HG02840 (cell line): ENCODE data around the gene ASB16.
A peak's percentile ranks its signal among the peaks of the same experiment; 100 is the strongest.
"Not testable (repeated sequence)": the region's sequence is repeated elsewhere in the genome, so short reads cannot be mapped to it uniquely, and the experiment has no call there.

Source experiments
- ATAC-seq: cut with Tn5 transposase; IDR thresholded peaks from one replicate; pipeline ENCODE4 v1.9.1; 2021; ENCODE audit warnings: mild to moderate bottlenecking, moderate library complexity, moderate number of reproducible peaks; ENCODE audit not compliant: unreplicated experiment, low FRiP score

Gene ASB16

GRCh38 chr17:44170499-44171201 is at the start of gene ASB16:
ASB16 (plus strand) TSS chr17:44170704; CDS start chr17:44170790, 86 bp downstream.
- ATAC-seq, result no peak

DNA sequence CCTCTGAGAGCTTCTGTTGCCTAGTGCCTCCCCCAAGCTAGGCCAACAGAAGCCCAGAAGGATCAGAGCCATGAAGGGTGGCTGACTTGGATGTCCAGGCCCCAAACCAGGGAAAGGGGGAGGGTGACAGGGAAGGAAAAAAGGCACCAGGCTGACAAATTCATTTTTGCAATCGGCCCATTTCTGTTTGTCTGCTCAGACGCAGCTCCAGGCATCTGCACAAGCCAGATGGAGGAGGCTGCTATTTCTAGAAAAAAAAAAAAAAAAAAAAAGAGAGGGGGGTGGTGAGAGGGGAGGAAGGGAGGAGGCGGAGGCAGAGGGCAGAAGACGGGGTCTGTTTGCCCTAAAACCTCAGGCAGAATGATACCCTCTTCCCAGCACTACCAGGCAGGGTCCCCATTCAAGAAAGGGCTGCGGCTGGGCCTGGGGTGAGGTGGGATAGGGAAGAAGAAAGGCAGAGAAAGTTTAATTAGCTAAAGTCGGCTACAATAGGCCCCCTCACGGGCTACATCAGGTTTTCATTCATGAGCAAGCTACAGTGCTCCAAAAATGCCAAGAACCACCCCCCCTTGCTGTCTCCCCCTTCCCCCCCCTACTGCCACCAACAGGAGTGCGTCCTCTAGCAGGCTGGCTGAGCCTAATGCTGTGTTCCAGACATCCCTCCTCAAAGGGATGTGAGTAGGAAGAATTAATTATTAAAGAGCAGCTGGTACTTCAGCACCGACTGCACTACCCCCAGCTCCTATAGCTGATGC is 49.5 kb upstream of the ASB16 start:
- no peak for ATAC-seq

GRCh38 chr17:44121997-44122815 is 48.3 kb upstream of the ASB16 start:
- ATAC-seq, result no peak

DNA sequence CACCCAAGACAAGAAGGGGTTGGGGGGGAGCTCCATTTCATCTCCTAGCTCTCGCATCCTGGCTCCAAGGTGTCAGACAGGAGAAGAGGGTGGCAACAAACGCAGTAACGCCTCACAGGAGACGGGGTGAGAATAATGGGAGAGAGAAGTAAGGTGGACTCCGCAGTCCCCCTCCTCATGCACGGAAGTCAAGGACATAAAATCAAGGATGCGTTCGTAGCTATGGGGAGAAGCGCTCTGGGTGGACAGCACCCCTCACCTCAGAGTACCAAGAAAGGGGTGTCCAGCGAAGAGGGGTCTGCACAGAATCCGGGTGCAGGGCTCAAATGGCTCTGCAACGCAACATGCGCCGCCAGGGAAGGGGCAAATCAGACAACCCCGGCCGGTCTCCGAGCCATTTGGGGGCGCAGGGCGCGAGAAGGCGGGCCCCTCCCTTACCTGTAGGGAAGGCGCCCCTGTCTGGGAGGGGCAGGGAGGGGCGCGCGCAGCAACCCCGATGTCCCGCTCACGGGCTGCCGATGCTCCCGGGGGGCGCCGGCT is 47.6 kb upstream of the ASB16 start:
- peak; percentile 25 for ATAC-seq

DNA sequence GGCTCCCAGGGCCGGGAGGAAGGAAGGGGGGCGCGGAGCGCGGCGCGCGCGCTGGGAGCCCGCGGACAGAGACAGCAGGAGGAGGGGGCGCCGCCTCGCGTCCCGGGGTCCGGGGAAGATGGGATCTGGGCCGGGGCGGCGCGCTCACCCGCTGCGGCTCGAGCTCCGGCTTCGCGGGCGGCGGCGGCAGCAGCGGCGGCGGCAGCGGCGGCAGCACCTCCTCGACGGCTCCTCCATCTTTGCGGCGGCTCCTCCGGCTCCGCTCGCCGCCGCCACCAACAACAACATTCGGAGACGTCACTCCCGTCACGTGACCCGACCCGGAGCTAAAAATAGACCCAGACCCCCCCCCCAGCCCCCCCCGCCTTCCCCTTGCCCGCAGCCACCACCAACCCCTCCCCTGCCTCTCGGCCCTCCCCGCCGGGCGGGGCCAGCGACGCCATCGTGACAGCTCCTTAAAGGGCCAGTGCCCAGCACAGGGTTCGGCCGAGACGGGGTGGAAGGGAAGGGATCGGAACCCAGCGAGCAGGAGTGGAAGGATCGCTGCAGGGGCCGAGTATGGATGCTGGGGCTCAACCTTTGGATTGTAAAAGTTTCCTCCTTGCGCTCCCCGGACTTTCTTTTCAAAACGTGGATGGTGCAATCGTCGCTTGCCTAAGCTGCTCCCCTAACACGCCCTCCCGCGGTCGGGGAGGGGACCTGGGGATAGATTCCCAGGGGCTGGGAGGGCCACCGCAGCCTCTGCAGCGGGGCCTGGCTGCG is 47.0 kb upstream of the ASB16 start, which contains the start of gene HDAC5:
TSS of gene HDAC5 (minus strand) at position 286 of the 762 bp plus-strand sequence. CDS start 6,126 bp downstream, outside the sequence.
- ATAC-seq, result peak; percentile 92

DNA sequence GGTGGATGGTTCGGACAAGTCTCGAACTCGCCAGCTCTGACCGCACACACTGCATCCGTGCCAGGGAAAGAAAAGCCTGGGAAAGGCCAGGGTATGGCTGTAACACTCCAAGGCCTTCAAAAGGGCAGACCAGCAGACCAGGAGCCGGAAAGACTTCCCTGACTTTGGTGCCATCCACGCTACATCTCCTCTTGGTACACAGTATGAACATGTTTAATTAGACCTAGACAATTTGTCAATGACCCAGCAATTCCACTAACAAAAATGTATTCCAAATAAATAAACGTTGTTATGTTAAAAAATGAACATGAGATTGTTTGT is 46.4 kb upstream of the ASB16 start:
- ATAC-seq, result no peak

GRCh38 chr17:44128383-44128782 is 42.1 kb upstream of the ASB16 start:
- no peak for ATAC-seq

DNA sequence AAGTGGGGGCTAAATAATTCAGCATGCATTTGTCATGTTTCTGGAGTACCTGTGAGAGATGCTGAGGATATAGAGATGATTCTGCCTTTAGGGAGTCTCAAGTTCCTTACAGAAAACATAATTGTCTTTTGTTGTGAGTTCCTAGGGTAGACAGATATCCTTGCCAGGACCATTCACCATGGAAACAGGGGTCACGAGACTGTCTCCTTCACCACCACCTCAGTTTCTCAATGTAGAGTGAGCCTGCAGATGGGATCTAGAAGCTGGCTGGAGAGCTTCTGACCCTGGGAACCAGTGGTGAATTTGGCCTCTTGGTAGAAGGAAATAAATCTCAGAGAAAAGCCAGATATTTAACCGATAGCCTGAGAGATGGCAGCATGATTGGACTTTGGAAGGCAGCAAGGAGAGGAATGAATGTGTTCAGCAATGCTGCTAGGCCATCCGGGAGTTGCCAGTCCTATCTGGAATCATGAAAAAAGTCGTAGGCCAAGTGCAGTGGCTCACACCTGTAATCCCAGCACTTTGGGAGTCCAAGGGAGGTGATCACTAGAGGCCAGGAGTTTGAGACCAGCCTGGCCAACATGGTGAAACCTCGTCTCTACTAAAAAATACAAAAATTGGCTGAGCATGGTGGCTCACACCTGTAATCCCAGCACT is 39.7 kb upstream of the ASB16 start:
- ATAC-seq, result no peak

- not testable (repeated sequence) for ATAC-seq
Observed at GRCh38 chr17:44131372-44131771, 39.1 kb upstream of the ASB16 start.

- no peak for ATAC-seq
Observed at GRCh38 chr17:44132275-44132821, 38.2 kb upstream of the ASB16 start.

- no peak for ATAC-seq
Observed at GRCh38 chr17:44133918-44134476, 36.5 kb upstream of the ASB16 start.

GRCh38 chr17:44134752-44135568 is 35.5 kb upstream of the ASB16 start:
- ATAC-seq, result no peak

DNA sequence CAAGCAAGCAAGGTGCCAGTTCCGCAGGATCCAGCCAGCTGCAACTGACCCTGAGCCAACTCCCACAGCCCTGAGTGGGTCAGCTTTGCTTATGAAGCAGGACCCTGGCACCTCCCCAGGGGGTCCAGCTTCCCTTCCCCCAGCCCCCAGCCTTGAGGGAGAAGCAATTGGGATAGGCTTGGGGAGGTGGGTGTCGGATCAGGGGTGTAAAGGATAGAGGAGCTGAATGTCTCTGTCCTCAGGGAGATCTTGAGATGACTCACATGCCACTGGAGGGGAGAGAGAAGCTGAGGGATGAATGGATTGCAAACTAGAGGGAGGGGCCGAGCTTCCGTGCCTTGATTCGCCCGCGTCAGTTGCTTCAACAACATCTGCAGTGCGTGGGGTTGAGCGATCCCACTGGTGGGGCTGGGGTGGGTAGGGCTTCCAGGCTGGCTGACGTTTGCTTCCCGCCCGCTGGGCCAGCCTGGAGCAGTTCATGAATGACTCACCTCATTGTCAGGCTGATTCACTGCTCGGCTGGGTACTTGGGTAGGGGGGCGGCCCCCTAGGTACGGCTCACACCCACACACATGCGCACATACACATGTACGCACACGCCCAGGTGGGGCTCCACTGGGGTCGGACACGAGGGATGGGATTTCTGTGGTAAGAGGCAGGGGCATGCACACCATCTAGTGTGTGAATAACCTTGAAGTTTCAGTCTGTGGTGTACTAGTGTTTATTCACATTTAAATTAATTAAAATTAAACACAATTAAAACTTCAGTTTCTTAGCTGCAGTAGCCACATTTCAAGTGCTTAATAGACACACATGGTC is 32.4 kb upstream of the ASB16 start:
- ATAC-seq, result no peak

- ATAC-seq, result not testable (repeated sequence)
Observed at GRCh38 chr17:44143921-44144320, 26.6 kb upstream of the ASB16 start.

DNA sequence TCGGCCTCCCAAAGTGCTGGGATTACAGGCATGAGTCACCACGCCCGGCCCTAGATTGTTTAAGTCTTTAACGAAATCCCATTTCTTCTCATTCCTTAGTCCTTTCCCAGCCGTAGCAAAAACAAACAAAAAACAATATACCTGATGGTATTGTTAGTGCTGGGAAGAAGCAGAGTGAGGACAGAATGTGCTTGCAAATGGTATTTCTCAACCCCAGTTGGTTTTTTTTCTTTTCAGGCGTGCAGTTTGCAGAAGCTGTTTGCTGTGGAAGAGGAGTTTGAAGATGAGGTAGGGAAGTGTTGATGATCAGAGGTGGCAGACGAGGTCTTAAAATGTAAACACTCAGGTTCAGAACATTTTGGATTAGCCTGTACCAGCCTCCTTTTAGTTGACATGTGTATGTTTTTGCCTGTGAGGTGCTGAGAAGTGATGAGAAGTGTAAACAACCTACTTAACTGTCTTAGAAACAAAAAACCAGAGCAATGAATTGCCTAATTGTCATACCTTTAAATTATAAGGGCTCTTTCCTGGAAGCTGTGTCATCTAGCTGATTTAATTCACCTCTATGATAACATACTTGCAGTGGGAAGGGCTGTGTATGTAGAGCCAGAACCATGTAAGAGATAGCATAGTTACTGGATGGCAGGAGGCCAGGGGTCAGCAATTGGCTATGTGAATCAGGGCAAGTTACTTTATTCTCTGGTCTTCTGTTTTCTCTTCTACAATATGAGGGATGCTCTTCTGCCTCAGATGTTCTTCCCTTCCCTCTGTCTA is 25.4 kb upstream of the ASB16 start:
- no peak for ATAC-seq
